SU-DHL-6 (cell line): Measurements from ENCODE around the gene SOD3.

Source experiments
- H2AFZ ChIP-seq: fragments of 200-600 bp; sonication (generic); 2 replicates; pipeline ENCODE4 v1.6.1; 2014; ENCODE audit warnings: low read depth, mild to moderate bottlenecking, moderate library complexity, mixed read lengths, antibody characterized with exemption, low read length; ENCODE audit not compliant: severe bottlenecking
- H3F3A ChIP-seq: fragments of 200-600 bp; shearing (Covaris generic); 2 replicates; pipeline ENCODE4 v1.6.0; 2016; ENCODE audit warnings: antibody characterized with exemption, mild to moderate bottlenecking; ENCODE audit not compliant: insufficient read depth
- H3K27ac ChIP-seq: fragments of 200-600 bp; sonication (generic); 2 replicates; pipeline ENCODE4 v1.5.1; 2016; ENCODE audit warnings: low read depth, mild to moderate bottlenecking, low read length, moderate library complexity, mixed read lengths
- H3K27me3 ChIP-seq: fragments of 200-600 bp; sonication (generic), shearing (Covaris generic); 2 replicates; pipeline ENCODE4 v1.6.0; 2014; ENCODE audit warnings: mild to moderate bottlenecking, low read length
- H3K36me3 ChIP-seq: fragments of 200-600 bp; sonication (generic); 2 replicates; pipeline ENCODE4 v1.6.1; 2014; ENCODE audit warnings: mild to moderate bottlenecking, low read length, mixed read lengths
- H3K4me2 ChIP-seq: fragments of 300-600, 200-600 bp; shearing (Covaris generic), sonication (generic); 2 replicates; pipeline ENCODE4 v1.6.0; 2014; ENCODE audit warnings: low read length, low read depth, mild to moderate bottlenecking; ENCODE audit not compliant: poor library complexity, severe bottlenecking
- H3K4me3 ChIP-seq: fragments of 200-600 bp; sonication (generic); 2 replicates; pipeline ENCODE4 v1.5.1; 2014; ENCODE audit warnings: antibody characterized with exemption, low read length, mild to moderate bottlenecking, mixed read lengths; ENCODE audit not compliant: insufficient read depth, poor library complexity, severe bottlenecking
- H3K79me2 ChIP-seq: fragments of 200-600 bp; sonication (generic); 2 replicates; pipeline ENCODE4 v1.6.1; 2014; ENCODE audit warnings: mild to moderate bottlenecking, low read length, moderate library complexity; ENCODE audit not compliant: insufficient read depth
- H3K9ac ChIP-seq: fragments of 200-600 bp; sonication (generic); 2 replicates; pipeline ENCODE4 v1.7.0; 2014; ENCODE audit warnings: mild to moderate bottlenecking, low read length
- H3K9me2 ChIP-seq: fragments of 200-600 bp; sonication (generic); replicated peaks from 2 replicates; pipeline ENCODE4 v1.6.1; 2014; ENCODE audit warnings: low read length; ENCODE audit not compliant: insufficient read depth
- H3K9me3 ChIP-seq: fragments of 200-600 bp; sonication (generic); 2 replicates; pipeline ENCODE4 v1.6.1; 2014; ENCODE audit warnings: low read length, mixed read lengths; ENCODE audit not compliant: insufficient read depth
- H4K20me1 ChIP-seq: fragments of 200-600 bp; sonication (generic); 2 replicates; pipeline ENCODE4 v1.6.1; 2014; ENCODE audit warnings: low read depth, mild to moderate bottlenecking, antibody characterized with exemption, low read length, moderate library complexity, mixed read lengths
- EZH2phosphoT487 ChIP-seq: fragments of 200-600 bp; sonication (generic), shearing (Covaris generic); conservative IDR thresholded peaks from 2 replicates; pipeline ENCODE4 v1.6.1; 2018; ENCODE audit warnings: mild to moderate bottlenecking, antibody characterized with exemption, low read length, moderate library complexity, mixed read lengths
- TF ChIP-seq, protein P1 (sequence below): fragments of 200-600 bp; sonication (generic); IDR thresholded peaks from one replicate; pipeline ENCODE4 v1.5.1; 2017; ENCODE audit warnings: antibody characterized with exemption, mild to moderate bottlenecking, low read length, moderate library complexity; ENCODE audit not compliant: insufficient read depth, poor library complexity, severe bottlenecking

Gene SOD3

DNA sequence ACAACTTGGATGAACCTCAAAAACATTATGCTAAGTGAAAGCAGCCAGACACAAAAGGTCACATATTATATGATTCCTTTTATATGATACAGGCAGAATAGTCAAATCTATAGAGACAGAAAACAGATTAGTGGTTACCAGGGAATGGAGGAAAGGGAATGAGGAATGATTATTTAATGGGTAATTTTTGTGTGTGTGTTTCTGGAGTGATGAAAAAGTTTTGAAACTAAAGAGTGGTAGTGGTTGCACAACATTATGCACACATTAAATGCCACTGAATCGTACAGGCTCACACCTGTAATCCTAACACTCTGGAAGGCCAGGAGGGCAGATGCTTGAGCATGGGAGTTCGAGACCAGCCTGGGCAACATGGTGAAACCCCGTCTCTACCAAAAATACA is 19.6 kb upstream of the SOD3 start:
- no peak overlapping the region for H3K27ac ChIP-seq
- H3K27me3 ChIP-seq, result no peaks in the 10 kb centered on the region
- H3K79me2 ChIP-seq, result no peaks in the 10 kb centered on the region
- H2AFZ ChIP-seq, result no peak overlapping the region
- TF ChIP-seq EZH2phosphoT487, result no peak
- TF ChIP-seq, protein P1, sequence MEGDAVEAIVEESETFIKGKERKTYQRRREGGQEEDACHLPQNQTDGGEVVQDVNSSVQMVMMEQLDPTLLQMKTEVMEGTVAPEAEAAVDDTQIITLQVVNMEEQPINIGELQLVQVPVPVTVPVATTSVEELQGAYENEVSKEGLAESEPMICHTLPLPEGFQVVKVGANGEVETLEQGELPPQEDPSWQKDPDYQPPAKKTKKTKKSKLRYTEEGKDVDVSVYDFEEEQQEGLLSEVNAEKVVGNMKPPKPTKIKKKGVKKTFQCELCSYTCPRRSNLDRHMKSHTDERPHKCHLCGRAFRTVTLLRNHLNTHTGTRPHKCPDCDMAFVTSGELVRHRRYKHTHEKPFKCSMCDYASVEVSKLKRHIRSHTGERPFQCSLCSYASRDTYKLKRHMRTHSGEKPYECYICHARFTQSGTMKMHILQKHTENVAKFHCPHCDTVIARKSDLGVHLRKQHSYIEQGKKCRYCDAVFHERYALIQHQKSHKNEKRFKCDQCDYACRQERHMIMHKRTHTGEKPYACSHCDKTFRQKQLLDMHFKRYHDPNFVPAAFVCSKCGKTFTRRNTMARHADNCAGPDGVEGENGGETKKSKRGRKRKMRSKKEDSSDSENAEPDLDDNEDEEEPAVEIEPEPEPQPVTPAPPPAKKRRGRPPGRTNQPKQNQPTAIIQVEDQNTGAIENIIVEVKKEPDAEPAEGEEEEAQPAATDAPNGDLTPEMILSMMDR, result no peak
- no peaks in the 10 kb centered on the region for H4K20me1 ChIP-seq
- no peaks in the 10 kb centered on the region for H3K9me3 ChIP-seq
- H3K9me2 ChIP-seq, result no peaks in the 10 kb centered on the region
- no peak overlapping the region for H3K4me2 ChIP-seq
- no peaks in the 10 kb centered on the region for H3K36me3 ChIP-seq
- no peaks in the 10 kb centered on the region for H3F3A ChIP-seq
- H3K9ac ChIP-seq, result no peak overlapping the region
- H3K4me3 ChIP-seq, result no peak overlapping the region

DNA sequence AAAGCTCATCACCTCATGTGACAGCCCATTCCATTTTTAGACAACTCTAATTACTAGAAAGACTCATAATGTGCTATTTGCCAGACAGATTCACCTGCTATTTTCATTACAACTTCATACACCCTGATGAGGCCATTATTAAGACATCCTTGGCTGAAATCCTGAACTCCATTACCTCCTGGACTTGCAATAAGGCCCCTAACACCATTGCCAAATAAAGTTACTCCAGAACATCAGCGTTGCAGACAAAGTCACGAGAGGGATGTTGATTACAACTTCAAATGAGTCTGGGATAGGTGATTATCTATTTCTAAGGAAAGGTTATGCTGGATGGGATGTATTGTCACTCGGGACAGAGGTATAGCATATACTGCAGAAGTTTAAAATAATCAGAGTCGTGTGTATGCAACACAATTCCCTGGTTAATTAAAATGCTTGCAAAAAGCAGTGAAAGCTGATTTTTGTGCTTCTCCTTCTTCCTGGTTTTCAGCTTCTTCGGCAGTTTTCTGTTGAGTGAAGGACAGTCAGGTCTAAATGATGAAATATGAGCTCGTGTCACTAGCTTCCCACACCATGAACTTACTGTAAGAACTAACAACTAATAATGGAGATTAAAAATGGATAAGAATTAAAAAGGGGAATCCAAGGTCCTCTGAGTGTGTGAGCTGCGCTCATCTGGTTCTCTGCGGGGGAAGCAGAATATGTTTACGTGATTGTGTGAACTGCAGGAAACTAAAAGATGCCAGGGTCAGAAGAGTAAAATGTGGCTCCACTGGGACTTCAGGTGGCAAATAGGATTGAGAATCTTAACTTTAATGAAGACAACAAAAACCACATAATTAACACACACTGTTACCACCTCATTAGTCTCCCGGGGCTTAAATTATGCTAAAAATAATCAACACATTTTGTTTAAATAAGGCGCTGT is 17.6 kb upstream of the SOD3 start:
- Histone ChIP-seq H3K9ac (no peak overlapping the region), H3K9me2 (no peaks in the 10 kb centered on the region), H3K9me3 (no peaks in the 10 kb centered on the region), H3F3A (no peaks in the 10 kb centered on the region), H3K36me3 (no peaks in the 10 kb centered on the region), H4K20me1 (no peaks in the 10 kb centered on the region), H3K27me3 (no peaks in the 10 kb centered on the region; the same call in 1 of the 2 replicates), H2AFZ (no peak overlapping the region), H3K79me2 (no peaks in the 10 kb centered on the region), H3K27ac (no peak overlapping the region), H3K4me3 (no peak overlapping the region), H3K4me2 (no peak overlapping the region)
- no peak for TF ChIP-seq EZH2phosphoT487
- TF ChIP-seq, protein P1, result no peak

DNA sequence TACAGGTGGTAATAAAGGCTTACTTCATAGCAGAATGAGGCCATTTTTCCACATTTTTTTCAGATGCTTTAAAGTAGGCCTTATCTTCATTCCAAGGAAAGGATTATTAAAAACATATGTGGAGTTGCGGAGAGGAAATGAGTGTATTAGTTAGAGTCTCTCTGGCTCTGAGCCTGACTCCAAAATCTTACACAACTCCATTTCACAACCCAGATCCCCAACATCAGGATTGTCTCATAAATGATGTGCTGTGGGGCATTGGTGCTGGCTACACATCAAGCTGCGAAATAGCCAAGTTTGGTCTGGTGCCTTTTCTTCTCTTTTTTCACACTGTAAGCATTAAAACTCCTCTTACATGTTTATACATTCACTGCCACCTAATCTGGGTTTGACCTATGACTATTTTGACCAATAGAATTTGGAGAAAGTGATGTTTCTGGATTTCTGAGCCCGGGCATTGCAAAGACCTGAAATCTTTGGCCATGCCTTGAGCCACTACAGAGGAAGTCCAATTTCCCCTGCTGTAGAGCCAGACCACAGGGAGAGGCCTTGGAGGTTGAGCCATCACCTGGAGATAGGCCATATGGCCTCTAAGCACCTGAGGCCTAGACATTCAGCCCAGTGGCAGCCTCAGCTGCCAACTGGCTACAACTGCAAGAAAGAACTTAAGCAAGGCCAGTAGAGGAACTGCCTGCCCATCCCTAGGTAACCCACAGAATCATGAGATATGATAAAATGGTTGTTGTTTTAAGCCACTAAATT is 16.7 kb upstream of the SOD3 start:
- H3F3A ChIP-seq, result no peaks in the 10 kb centered on the region
- H3K79me2 ChIP-seq, result no peaks in the 10 kb centered on the region
- H3K36me3 ChIP-seq, result no peaks in the 10 kb centered on the region
- H3K27me3 ChIP-seq, result no peaks in the 10 kb centered on the region; the same call in 1 of the 2 replicates
- H3K27ac ChIP-seq, result no peak overlapping the region
- H4K20me1 ChIP-seq, result no peaks in the 10 kb centered on the region
- H3K4me3 ChIP-seq, result no peak overlapping the region
- H2AFZ ChIP-seq, result no peak overlapping the region
- TF ChIP-seq, protein P1, result no peak
- TF ChIP-seq EZH2phosphoT487, result no peak
- H3K4me2 ChIP-seq, result no peak overlapping the region
- no peaks in the 10 kb centered on the region for H3K9me2 ChIP-seq
- H3K9me3 ChIP-seq, result no peaks in the 10 kb centered on the region
- no peak overlapping the region for H3K9ac ChIP-seq
